Activated naive CD4-positive, alpha-beta T cell treated with anti-CD3 and anti-CD28 coated beads, Interleukin-2, amount 50 U/mL, for 16 hours (primary cell): ENCODE measurements around the gene CMTM7.
A peak's percentile ranks its signal among the peaks of the same experiment; 100 is the strongest.
"Not testable (repeated sequence)": the region's sequence is repeated elsewhere in the genome, so short reads cannot be mapped to it uniquely, and the experiment has no call there.

Experiments used
- DNase-seq: peaks from one replicate; pipeline ENCODE4 v3.0.0-alpha.2; 2020

The CMTM7 gene

DNA sequence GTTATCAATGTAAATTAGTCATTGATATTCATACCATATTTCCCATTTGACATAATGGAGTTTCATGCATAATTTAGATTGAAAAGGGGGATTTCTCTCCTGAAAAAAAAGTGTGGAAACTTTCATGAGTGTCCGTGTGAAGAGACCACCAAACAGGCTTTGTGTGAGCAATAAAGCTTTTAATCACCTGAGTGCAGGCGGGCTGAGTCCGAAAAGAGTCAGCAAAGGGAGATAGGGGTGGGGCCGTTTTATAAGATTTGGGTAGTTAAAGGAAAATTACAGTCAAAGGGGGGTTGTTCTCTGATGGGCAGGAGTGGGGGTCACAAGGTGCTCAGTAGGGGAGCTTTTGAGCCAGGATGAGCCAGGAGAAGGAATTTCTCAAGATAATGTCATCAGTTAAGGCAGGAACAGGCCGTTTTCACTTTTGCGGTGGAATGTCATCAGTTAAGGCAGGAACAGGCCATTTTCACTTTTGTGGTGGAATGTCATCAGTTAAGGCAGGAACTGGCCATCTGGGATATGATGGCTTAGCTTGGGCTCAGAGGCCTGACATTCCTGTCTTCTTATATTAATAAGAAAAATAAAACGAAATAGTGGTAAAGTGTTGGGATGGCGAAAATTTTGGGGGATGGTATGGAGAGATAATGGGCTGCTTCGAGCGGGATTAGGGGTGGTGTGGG, 69.3 kb downstream of the CMTM7 start:
- DNase-seq, result not testable (repeated sequence)

DNA sequence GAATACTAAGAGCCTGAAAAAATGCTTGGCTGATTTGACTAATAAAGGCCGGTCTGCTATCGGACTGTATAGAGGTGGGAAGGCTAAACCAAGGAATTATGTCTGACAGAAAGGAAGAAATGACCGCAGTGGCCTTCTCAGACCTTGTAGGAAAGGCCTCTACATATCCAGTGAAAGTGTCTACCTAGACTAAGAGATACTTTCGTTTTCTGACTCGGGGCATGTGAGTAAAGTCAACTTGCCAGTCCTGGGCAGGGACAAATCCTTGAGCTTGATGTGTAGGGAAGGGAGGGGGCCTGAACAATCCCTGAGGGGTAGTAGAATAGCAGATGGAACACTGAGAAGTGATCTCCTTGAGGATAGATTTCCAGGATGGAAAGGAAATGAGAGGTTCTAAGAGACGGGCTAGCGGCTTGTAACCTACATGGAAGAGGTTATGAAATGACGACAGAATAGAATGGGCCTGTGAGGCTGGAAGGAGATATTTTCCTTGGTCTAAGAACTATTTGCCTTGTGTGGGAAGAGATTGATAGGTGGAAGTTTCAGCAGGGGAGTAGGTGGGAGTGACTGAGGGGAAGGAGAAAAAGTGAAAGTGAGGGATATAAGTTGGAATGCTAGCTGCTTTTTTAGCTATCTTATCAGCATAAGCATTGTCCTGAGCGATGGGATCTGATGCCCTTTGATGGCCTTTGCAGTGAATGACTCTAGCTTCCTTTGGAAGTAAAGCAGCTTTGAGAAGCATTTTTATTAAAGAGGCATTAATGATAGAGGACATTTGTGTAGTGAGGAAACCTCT, 70.7 kb downstream of the CMTM7 start:
- DNase-seq, result not testable (repeated sequence)

DNA sequence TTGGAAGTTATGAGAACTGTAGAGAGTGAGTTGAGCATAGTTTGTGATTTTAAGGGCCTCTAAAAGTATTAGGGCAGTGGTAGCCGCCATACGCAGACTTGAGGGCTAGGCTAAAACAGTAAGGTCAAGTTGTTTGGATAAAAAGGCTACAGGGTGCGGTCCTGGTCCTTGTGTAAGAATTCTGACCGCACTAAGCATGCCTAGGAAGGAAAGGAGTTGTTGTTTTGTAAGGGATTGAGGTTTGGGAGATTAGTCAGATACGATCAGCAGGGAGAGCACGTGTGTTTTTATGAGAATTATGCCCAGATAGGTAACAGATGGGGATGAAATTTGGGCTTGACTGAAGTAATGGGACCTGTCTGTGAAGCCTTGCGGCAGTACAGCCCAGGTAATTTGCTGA, 71.8 kb downstream of the CMTM7 start:
- DNase-seq, result not testable (repeated sequence)

GRCh38 chr3:32464726-32465125, 73.1 kb downstream of the CMTM7 start:
- not testable (repeated sequence) for DNase-seq

DNA sequence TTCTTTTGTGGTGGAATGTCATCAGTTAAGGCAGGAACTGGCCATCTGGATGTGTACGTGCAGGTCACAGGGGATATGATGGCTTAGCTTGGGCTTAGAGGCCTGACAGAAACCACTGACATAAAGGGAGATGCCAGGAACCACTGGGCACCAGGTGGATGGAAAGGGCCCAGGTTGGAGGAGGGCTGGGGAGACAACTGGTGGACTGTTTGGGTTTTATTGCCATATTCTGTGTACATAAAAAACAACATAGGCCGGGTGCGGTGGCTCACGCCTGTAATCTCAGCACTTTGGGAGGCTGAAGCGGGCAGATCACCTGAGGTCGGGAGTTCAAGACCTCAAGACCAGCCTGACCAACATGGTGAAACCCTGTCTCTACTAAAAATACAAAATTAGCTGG, 75.2 kb downstream of the CMTM7 start:
- not testable (repeated sequence) for DNase-seq

- peak; percentile 77 for DNase-seq
Observed at GRCh38 chr3:32467333-32468070, 75.8 kb downstream of the CMTM7 start.

- no peak for DNase-seq
Observed at GRCh38 chr3:32469151-32469874, 77.7 kb downstream of the CMTM7 start.

- no peak for DNase-seq
Observed at GRCh38 chr3:32470362-32470761, 78.7 kb downstream of the CMTM7 start.

GRCh38 chr3:32471246-32471645, 79.6 kb downstream of the CMTM7 start:
- DNase-seq, result no peak

DNA sequence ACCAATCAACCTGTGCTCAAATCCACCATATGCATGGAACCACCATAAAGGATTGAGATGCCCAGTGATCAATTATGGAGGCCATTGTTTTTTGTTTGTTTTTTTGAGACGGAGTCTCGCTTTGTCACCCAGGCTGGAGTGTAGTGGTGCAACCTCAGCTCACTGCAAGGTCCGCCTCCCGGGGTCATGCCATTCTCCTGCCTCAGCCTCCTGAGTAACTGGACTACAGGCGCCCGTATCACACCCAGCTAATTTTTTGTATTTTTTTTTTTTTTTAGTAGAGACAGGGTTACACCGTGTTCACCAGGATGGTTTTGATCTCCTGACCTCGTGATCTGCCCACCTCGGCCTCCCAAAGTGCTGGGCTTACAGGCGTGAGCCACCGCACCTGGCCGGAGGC, 80.5 kb downstream of the CMTM7 start:
- not testable (repeated sequence) for DNase-seq

DNA sequence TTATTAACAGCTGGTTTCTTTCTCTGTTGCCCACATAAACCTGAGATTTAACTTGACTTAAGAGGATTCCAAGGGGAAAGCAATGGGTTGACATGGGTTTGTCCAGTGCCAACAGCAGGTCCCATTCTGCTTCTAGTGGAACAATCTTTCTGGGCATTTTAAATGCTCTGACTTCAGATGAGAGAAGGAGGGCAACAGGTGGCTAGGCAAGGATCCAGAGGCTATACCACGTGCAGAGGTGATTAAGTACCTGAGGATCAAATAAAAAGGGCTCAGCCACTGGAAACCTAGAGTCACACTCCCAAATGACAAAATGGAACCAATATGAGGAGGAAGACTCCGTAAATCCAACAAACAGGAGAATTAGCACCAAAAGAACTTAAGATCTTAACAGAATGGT, 82.5 kb downstream of the CMTM7 start:
- DNase-seq, result no peak

DNA sequence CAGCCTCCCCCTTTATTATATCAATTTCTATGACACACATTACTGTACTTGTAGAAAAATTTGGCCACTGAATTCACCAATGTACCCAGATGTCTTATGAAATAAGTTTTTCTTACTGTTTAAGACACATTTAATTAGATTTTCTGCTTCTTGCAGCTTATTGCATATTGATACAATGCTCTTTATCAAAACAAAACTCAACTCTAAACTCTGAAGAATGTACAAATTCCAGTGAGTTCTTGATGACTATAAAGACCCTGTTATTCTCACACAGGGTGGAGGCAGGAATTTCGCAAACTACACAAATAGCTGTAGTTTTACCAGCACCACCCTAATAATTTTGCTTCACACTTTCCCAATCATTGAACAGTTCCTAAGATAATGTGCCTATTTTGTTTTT, 89.0 kb downstream of the CMTM7 start:
- no peak for DNase-seq

- no peak for DNase-seq
Observed at GRCh38 chr3:32481791-32482631, 90.4 kb downstream of the CMTM7 start.

DNA sequence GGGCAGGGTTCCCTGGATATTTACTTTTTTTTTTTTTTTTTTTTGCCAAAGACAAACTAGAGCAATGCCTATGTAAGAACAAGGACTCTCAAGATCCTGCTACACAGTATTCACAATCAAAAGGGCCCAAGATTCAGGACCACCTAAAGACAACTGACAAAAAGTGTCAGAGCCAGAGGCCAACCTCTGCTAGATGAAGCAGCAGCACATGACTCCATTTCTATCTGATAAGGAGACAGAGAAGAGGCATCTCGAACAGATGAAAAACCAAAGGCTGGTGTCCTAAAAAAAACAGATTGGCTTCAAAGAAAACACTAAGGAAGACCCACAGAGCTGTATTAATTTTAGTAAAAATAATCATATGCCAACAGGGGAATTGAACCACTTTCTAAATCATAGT, 91.0 kb downstream of the CMTM7 start:
- no peak for DNase-seq

DNA sequence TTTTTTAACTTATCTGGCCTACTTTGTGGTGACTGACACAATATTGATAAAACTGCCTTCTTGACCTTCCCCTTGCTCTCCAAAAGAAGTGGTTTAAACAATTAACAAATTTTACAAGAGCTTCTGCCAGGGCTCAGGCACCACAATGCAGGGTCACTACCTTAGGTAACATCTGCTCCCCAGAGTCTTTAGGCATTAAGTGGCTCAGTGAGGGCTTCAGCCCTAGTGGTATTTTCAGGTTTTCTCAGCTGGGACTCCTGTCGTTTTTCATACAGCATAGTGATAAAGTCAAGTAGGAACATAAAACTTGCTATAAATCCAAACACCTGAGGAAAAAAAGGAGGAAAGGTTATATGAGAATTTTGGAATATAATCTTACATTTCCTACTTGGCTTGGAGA, 92.1 kb downstream of the CMTM7 start:
- no peak for DNase-seq

DNA sequence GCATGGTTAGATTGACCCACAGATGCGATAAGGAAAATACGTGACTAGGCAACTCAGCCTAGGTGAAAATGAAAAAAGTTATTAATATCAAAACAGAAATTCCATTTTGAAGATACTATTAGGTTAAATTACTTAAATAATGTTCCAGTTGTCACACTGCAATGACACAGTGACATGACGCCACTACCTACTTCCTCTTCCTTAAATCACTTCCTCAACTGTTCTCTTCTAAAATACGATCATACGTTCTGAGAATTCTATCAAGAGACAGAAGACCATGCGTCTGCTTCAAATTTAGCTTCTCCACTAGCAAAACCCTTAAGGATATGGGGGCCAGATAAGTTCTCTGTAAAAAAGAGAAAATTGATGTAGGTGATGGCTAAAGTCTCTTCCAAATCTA, 92.8 kb downstream of the CMTM7 start:
- DNase-seq, result no peak

DNA sequence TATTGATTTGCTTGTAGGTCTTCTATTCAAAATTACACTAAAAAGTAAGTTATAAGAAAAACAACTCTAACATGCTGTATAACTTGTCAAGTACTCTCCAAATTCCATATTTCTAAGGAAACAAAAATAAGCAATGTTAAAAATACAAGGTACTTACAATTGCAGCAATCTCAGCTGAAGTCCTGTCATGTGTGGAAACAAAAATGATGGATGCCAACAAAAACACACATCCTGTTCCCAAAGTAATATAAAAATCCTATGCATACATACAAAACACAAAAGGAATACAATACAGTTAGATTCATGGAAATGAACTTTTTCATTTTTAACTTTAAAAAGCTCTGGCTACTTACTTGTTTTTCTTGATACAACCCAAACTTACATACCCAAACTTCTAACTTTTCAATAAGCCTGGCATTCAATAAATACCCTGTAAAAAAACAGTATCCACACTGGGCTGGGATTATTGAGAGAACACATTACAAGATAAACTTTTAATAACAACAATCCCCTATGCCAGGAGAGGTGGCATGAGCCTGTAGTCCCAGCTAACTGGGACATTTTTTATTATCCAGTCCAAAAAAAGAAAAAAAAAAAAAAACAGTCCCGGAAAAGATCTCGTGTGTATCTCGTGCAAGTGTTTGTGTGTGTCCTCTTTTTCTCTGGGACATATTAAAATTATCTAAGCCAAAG, 96.3 kb downstream of the CMTM7 start:
- no peak for DNase-seq

- DNase-seq, result no peak
Observed at GRCh38 chr3:32488474-32489008, 96.9 kb downstream of the CMTM7 start.

DNA sequence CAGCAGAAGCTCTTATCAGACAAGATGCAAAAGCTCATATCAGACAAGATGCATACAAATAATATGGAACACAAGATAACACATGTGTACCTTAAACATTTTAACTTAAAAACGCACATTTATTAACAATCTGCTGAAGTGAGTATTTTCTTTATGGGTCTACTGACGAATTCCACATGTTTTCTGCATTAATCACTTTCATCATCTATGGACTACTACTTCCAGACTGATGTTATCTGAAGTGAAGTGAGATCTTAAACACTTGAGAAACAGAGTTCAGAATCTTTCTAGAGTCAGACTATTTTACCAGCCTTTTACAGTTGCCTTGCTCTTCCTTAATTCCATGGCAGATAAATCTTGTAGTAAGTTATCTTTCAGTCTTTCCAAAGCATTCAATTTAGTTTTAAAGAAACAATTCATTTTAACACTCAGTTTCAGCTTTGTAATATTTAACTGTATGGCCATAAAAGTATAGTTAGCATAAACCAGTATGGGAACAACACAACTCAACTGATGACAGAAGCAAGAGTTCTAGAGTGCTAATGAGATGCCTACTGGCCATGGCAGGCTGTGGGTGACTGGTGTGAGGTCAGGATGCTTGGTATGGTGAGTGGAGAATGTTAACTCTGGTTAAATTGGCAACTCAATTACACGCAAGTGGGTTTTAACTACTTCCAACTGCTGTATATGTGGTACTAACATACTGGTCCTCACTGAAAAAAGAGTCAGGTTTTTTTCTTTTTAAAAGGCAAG, 101.2 kb downstream of the CMTM7 start:
- DNase-seq, result no peak
